ENCODE measurements around the gene NT5DC2.

- TF ChIP-seq CTCF (IDR thresholded peaks at IDR 0.05) (no peak), POLR2A (IDR thresholded peaks at IDR 0.05) (no peak)
Measured at GRCh38 chr3:52535411-52536111, 1.9 kb upstream of the NT5DC2 start.
